Caco-2 (cell line): ENCODE measurements around the gene ACAD10. TPM values are rescaled to one million over a fixed set of nuclear protein-coding genes. Genes with fewer than 3 reads are reported as not detected.

ENCODE experiments used
- BruUV-seq: library from RNA; stranded (reverse); fragments of 400-500 nt; replicated peaks from 2 replicates; lab custom pipeline; 2021; lab: Mats Ljungman, UMichigan
- CTCF ChIA-PET: fragments of 300-600 bp; sonication (Branson Sonifier 250); formaldehyde crosslinking; loops from one replicate; lab custom pipeline; 2022; ENCODE audit warnings: antibody characterized with exemption; lab: Charles Lee
- POLR2A ChIA-PET: fragments of 300-600 bp; sonication (Branson Sonifier 250); formaldehyde crosslinking; loops from one replicate; lab custom pipeline; 2022; ENCODE audit warnings: antibody characterized with exemption; lab: Charles Lee
- DNase-seq, 2 experiments: peaks; one replicate each; pipeline versions ENCODE4 v3.0.0 to v3.0.0-alpha.2; 2020 to 2022
- H3K27me3 ChIP-seq: replicated peaks from 2 replicates; pipeline ENCODE4 v1.6.0; 2011; ENCODE audit warnings: low read length; ENCODE audit not compliant: control insufficient read depth, insufficient read depth
- H3K36me3 ChIP-seq: 2 replicates; pipeline ENCODE4 v1.5.1; 2011; ENCODE audit warnings: low read length; ENCODE audit not compliant: control insufficient read depth, insufficient read depth
- H3K4me1 ChIP-seq: fragments of 250-450 bp; sonication (Bioruptor Pico); 2 replicates; pipeline ENCODE4 v1.5.1; 2020; ENCODE audit warnings: mild to moderate bottlenecking
- H3K4me3 ChIP-seq: 2 replicates; pipeline ENCODE4 v1.5.1; 2011; ENCODE audit warnings: low read depth, mild to moderate bottlenecking, control low read depth, low read length
- H3K9me3 ChIP-seq: fragments of 250-450 bp; sonication (Bioruptor Pico); 2 replicates; pipeline ENCODE4 v1.5.1; 2020; ENCODE audit warnings: mild to moderate bottlenecking, moderate library complexity
- H3K27ac Mint-ChIP-seq: one replicate; pipeline ENCODE4 v1.8.0; 2022; ENCODE audit warnings: mixed read lengths; ENCODE audit not compliant: unreplicated experiment
- H3K27me3 Mint-ChIP-seq: one replicate; pipeline ENCODE4 v1.8.0; 2022; ENCODE audit warnings: mixed read lengths; ENCODE audit not compliant: insufficient read depth, unreplicated experiment
- H3K36me3 Mint-ChIP-seq: one replicate; pipeline ENCODE4 v1.8.0; 2022; ENCODE audit warnings: mild to moderate bottlenecking, mixed read lengths; ENCODE audit not compliant: insufficient read depth, unreplicated experiment
- H3K4me1 Mint-ChIP-seq: one replicate; pipeline ENCODE4 v1.8.0; 2022; ENCODE audit warnings: low read depth, mixed read lengths; ENCODE audit not compliant: unreplicated experiment
- H3K4me3 Mint-ChIP-seq: one replicate; pipeline ENCODE4 v1.8.0; 2022; ENCODE audit warnings: mild to moderate bottlenecking, moderate library complexity, mixed read lengths; ENCODE audit not compliant: unreplicated experiment
- H3K9me3 Mint-ChIP-seq: one replicate; pipeline ENCODE4 v1.8.0; 2022; ENCODE audit warnings: mixed read lengths; ENCODE audit not compliant: unreplicated experiment
- intact Hi-C: fragments of 100-400 bp; cut with micrococcal nuclease; formaldehyde crosslinking; loops from one replicate; pipeline ENCODE4 v1.10.0; 2022; ENCODE audit not compliant: unreplicated experiment
- total RNA-seq: library from RNA; stranded (reverse); gene quantifications from 2 replicates; pipeline ENCODE4 v1.2.3, GENCODE V29; 2022
- TF ChIP-seq, protein P1 (sequence below), 2 experiments: fragments of 200-600 bp in 1 of 2; IDR thresholded peaks; 1 replicate in 1 of 2; 2 replicates in 1 of 2; pipeline versions ENCODE4 v1.5.1 to v1.8.0; 2011 to 2022; ENCODE audit warnings: antibody characterized with exemption in 1 of 2, control low read depth in 1 of 2, inconsistent platforms in 1 of 2, low read depth in 1 of 2, low read length in 1 of 2, mild to moderate bottlenecking in 1 of 2, moderate library complexity in 1 of 2; ENCODE audit not compliant: insufficient read depth in 1 of 2, severe bottlenecking in 1 of 2, unreplicated experiment in 1 of 2

ACAD10 gene
- total RNA-seq, 1 experiment from 2014 or later, result 19.0 TPM

DNA sequence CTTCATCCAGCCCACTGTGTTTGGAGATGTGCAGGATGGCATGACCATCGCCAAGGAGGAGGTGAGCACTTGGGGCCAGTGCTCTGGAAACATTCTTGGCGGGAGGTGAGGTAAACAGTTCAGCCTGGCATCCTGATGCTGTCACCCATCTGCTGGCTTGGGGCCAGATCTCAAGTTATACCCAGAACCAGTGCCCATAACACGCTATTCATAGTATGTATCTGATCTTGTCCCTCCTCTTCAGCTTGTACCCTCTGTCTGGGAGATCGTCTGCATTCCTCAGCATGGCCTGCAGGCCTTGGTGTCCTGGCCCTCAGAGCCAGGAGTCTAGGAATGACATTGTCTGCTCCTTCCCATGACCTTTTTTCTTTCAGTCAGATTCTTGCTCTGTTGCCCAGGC lies 112.3 kb downstream of the ACAD10 start:
- Mint-ChIP-seq H3K27ac (no peak overlapping the region), H3K27me3 (no peaks in the 10 kb centered on the region), H3K4me3 (no peak overlapping the region), H3K36me3 (peaks cover 85% of the 10 kb centered on the region), H3K4me1 (no peaks in the 10 kb centered on the region), H3K9me3 (no peaks in the 10 kb centered on the region)
- Histone ChIP-seq H3K27me3 (no peaks in the 10 kb centered on the region), H3K36me3 (peaks cover 2% of the 10 kb centered on the region; the same call in 1 of the 2 replicates), H3K9me3 (no peaks in the 10 kb centered on the region), H3K4me1 (no peaks in the 10 kb centered on the region), H3K4me3 (no peak overlapping the region)
- no TSS peak for BruUV-seq
- no peak for DNase-seq
- ChIA-PET POLR2A (no interaction called here), CTCF (no interaction called here)
- intact Hi-C loops, result no loop called here
- TF ChIP-seq, protein P1, sequence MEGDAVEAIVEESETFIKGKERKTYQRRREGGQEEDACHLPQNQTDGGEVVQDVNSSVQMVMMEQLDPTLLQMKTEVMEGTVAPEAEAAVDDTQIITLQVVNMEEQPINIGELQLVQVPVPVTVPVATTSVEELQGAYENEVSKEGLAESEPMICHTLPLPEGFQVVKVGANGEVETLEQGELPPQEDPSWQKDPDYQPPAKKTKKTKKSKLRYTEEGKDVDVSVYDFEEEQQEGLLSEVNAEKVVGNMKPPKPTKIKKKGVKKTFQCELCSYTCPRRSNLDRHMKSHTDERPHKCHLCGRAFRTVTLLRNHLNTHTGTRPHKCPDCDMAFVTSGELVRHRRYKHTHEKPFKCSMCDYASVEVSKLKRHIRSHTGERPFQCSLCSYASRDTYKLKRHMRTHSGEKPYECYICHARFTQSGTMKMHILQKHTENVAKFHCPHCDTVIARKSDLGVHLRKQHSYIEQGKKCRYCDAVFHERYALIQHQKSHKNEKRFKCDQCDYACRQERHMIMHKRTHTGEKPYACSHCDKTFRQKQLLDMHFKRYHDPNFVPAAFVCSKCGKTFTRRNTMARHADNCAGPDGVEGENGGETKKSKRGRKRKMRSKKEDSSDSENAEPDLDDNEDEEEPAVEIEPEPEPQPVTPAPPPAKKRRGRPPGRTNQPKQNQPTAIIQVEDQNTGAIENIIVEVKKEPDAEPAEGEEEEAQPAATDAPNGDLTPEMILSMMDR (IDR thresholded peaks at IDR 0.05; ENCODE audit: insufficient read depth in 1 of 2, low read depth in 1 of 2, low read length in 1 of 2, severe bottlenecking in 1 of 2, unreplicated experiment in 1 of 2), result no peak

DNA sequence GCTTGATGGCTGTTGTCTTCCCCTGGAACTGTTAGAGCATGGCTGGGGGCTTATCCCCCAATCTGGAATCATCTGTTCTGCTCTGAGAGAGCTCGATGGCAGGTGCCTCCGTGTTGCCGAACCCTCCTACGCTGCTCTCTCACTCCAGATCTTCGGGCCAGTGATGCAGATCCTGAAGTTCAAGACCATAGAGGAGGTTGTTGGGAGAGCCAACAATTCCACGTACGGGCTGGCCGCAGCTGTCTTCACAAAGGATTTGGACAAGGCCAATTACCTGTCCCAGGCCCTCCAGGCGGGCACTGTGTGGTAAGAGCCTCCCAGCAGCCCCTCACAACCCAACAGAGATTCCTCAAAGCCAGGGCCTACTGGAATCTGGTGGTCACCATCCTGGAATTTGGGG lies 113.9 kb downstream of the ACAD10 start:
- no peak overlapping the region for H3K4me3 ChIP-seq
- no TSS peak for BruUV-seq
- peaks cover 79% of the 10 kb centered on the region for H3K36me3 Mint-ChIP-seq

DNA sequence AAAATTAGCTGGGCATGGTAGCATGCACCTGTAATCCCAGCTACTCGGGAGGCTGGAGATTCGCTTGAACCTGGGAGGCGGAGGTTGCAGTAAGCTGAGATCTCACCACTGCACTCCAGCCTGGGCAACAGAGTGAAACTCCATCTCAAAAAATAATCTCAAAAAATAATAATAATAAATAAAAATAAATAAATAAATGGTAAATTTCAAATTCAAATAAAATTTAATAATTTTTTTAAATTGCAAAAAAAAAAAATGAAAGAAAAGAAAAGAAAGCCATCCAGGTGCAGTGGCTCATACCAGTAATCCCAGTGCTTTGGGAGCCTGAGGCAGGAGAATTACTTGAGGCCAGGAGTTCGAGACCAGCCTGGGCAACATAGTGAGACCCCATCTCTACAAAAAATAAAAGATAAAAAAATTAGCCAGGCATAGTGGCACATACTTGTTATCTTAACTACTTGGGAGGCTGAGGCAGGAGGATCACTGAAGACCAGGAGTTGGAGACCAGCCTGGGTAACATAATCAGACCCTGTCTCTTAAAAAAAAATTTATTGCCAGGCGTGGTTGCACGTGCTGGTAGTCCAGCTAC lies 117.3 kb downstream of the ACAD10 start:
- Histone ChIP-seq H3K36me3 (peaks cover 3% of the 10 kb centered on the region), H3K9me3 (no peaks in the 10 kb centered on the region), H3K4me3 (no peak overlapping the region), H3K4me1 (no peaks in the 10 kb centered on the region), H3K27me3 (no peaks in the 10 kb centered on the region)
- ChIA-PET POLR2A (no interaction called here), CTCF (no interaction called here)
- Mint-ChIP-seq H3K4me3 (no peak overlapping the region), H3K4me1 (no peaks in the 10 kb centered on the region), H3K27me3 (no peaks in the 10 kb centered on the region), H3K9me3 (no peaks in the 10 kb centered on the region), H3K27ac (no peak overlapping the region), H3K36me3 (peaks cover 72% of the 10 kb centered on the region)
- intact Hi-C loops, result no loop called here
- DNase-seq, result no peak
- TF ChIP-seq, protein P1 (IDR thresholded peaks at IDR 0.05; ENCODE audit: insufficient read depth in 1 of 2, low read depth in 1 of 2, low read length in 1 of 2, severe bottlenecking in 1 of 2, unreplicated experiment in 1 of 2), result no peak
- no TSS peak for BruUV-seq

More for the DNA sequence above, 113.9 kb downstream of the ACAD10 start:
- Histone ChIP-seq H3K27me3 (no peaks in the 10 kb centered on the region), H3K36me3 (peaks cover 2% of the 10 kb centered on the region; the same call in 1 of the 2 replicates), H3K9me3 (no peaks in the 10 kb centered on the region), H3K4me1 (no peaks in the 10 kb centered on the region)
- H3K4me3 Mint-ChIP-seq, result no peak overlapping the region
- no peak overlapping the region for H3K27ac Mint-ChIP-seq
- intact Hi-C loops, result no loop called here
- TF ChIP-seq, protein P1 (IDR thresholded peaks at IDR 0.05; ENCODE audit: insufficient read depth in 1 of 2, low read depth in 1 of 2, low read length in 1 of 2, severe bottlenecking in 1 of 2, unreplicated experiment in 1 of 2), result no peak
- H3K27me3 Mint-ChIP-seq, result no peaks in the 10 kb centered on the region
- no peaks in the 10 kb centered on the region for H3K9me3 Mint-ChIP-seq
- ChIA-PET CTCF (no interaction called here), POLR2A (no interaction called here)
- DNase-seq, result no peak
- no peaks in the 10 kb centered on the region for H3K4me1 Mint-ChIP-seq
